Panc1 (cell line): ENCODE results near the gene LANCL1.

Experiments used
- CTCF ChIP-seq: fragments of 450-650 bp; IDR thresholded peaks from 2 replicates; pipeline ENCODE4 v1.5.1; 2017; ENCODE audit warnings: mild to moderate bottlenecking
- POLR2AphosphoS5 ChIP-seq: IDR thresholded peaks from 2 replicates; pipeline ENCODE4 v1.6.1; 2012; ENCODE audit warnings: mild to moderate bottlenecking, low read depth, low read length, moderate library complexity
- REST ChIP-seq, 2 experiments: IDR thresholded peaks; 2 replicates each; pipeline ENCODE4 v1.6.1; 2011 to 2012; ENCODE audit warnings: low read depth in 2 of 2, control low read depth in 1 of 2, low read length in 1 of 2, mild to moderate bottlenecking in 1 of 2, moderate library complexity in 1 of 2; ENCODE audit not compliant: insufficient read depth in 1 of 2
- TCF7L2 ChIP-seq: IDR thresholded peaks from 2 replicates; pipeline ENCODE4 v1.6.1; 2011; ENCODE audit warnings: mild to moderate bottlenecking, low read depth, low read length, inconsistent platforms

GRCh38 chr2:210392469-210392881 lies 84.1 kb downstream of the LANCL1 start:
- TF ChIP-seq CTCF (no peak), REST (IDR thresholded peaks at IDR 0.05; ENCODE audit: insufficient read depth in 1 of 2, low read depth in 2 of 2, low read length in 1 of 2) (no peak), TCF7L2 (no peak), POLR2AphosphoS5 (no peak)
